Lower leg skin (tissue), 3 donors: Measurements from ENCODE around the gene RPL38.

ENCODE experiments used
- POLR2A ChIP-seq, 2 donors: fragments of 450-650 bp; IDR thresholded peaks; one replicate each; pipeline ENCODE4 v1.6.1; 2016 to 2017; ENCODE audit warnings: antibody characterized with exemption in 2 of 2, mild to moderate bottlenecking in 1 of 2, moderate library complexity in 1 of 2
- TF ChIP-seq, protein P1 (sequence below), 3 donors: fragments of 450-650 bp; IDR thresholded peaks; one replicate each; pipeline ENCODE4 v1.5.1; 2016; ENCODE audit warnings: antibody characterized with exemption in 3 of 3, mild to moderate bottlenecking in 3 of 3, moderate library complexity in 2 of 3

DNA sequence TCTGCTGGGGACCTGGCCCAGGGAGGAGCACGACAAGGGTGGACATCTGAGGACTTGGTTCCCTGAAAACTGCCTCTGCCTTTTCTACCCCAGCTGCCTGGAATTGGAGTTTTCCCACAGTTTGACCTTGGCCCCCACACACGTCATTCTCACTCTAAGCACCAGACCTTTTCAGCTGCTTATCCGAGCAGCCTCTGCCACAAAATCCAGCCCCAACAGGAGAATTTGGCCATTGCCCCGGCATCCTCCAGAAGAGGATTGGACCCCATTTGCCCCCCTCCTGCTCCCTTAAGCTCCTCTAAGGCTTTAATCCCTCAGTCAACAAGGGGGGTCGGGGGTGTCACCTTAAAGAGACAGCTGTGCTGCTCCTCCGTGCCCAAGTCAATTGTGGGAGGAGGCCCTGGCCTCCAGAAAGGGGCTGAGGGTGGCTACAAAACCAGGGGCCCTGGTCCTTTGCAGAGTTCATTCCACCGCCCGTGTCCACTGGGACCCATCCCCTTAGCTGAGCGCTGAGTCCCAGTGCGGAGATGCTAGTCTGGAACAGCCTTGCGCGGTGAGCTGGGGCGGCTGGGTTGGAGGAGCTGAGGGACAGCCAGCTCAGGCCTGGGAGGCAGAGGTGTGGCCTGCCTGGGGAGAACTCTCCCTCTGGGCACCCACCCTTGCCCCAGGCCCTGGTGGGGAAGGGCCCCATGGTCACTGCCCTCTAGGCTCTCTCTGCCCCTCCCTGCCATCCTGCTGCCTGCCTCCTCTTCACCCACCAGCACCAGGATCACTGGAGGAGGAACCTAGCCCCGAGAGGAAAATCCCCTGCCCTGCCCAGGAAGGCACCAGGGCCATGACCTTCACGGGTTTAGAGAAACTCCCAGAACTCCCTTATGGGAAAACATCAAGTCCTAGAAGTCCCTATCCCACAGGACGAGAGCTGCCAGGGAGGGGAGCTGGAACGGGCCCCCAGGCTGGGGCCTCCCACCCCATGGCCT lies 28.7 kb downstream of the RPL38 start:
- TF ChIP-seq, protein P1, sequence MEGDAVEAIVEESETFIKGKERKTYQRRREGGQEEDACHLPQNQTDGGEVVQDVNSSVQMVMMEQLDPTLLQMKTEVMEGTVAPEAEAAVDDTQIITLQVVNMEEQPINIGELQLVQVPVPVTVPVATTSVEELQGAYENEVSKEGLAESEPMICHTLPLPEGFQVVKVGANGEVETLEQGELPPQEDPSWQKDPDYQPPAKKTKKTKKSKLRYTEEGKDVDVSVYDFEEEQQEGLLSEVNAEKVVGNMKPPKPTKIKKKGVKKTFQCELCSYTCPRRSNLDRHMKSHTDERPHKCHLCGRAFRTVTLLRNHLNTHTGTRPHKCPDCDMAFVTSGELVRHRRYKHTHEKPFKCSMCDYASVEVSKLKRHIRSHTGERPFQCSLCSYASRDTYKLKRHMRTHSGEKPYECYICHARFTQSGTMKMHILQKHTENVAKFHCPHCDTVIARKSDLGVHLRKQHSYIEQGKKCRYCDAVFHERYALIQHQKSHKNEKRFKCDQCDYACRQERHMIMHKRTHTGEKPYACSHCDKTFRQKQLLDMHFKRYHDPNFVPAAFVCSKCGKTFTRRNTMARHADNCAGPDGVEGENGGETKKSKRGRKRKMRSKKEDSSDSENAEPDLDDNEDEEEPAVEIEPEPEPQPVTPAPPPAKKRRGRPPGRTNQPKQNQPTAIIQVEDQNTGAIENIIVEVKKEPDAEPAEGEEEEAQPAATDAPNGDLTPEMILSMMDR (IDR thresholded peaks at IDR 0.05), result no peak
- no peak for TF ChIP-seq POLR2A (IDR thresholded peaks at IDR 0.05)
